Mesodermal cell (in vitro differentiated cells): Measurements from ENCODE around the gene PICALM.
A peak's percentile ranks its signal among the peaks of the same experiment; 100 is the strongest.
"Not testable (repeated sequence)": the region's sequence is repeated elsewhere in the genome, so short reads cannot be mapped to it uniquely, and the experiment has no call there.

Experiments used
- H3K27ac ChIP-seq: 2 replicates; pipeline ENCODE4 v1.7.0; 2013; ENCODE audit warnings: mild to moderate bottlenecking, low read depth, low read length, moderate library complexity; ENCODE audit not compliant: severe bottlenecking
- H3K36me3 ChIP-seq: 2 replicates; pipeline ENCODE4 v1.7.1; 2013; ENCODE audit warnings: mild to moderate bottlenecking, low read length, moderate library complexity; ENCODE audit not compliant: control insufficient read depth, insufficient read depth
- H3K4me1 ChIP-seq: one replicate; pipeline ENCODE4 v1.7.1; 2013; ENCODE audit warnings: mild to moderate bottlenecking, low read length; ENCODE audit not compliant: insufficient read depth, control insufficient read depth, poor library complexity, severe bottlenecking
- H3K4me3 ChIP-seq: 2 replicates; pipeline ENCODE4 v1.7.0; 2013; ENCODE audit warnings: low read length, control low read depth, mild to moderate bottlenecking; ENCODE audit not compliant: insufficient read depth, poor library complexity, severe bottlenecking; ENCODE audit errors: extremely low read depth
- H3K9me3 ChIP-seq: 2 replicates; pipeline ENCODE4 v1.7.1; 2013; ENCODE audit warnings: mild to moderate bottlenecking, low read length, moderate library complexity; ENCODE audit not compliant: control insufficient read depth
- WGBS, 2 experiments: methylation state at CpG; one replicate each; pipeline ENCODE4 v1.1.5; 2013; ENCODE audit warnings: missing lambda C conversion rate in 2 of 2; ENCODE audit not compliant: insufficient coverage in 2 of 2; 5-methylcytosine and 5-hydroxymethylcytosine counted together

The PICALM gene

GRCh38 chr11:86106031-86106430, 37.1 kb upstream of the PICALM start:
- not testable (repeated sequence) for H3K9me3 ChIP-seq, H3K27ac ChIP-seq, H3K4me1 ChIP-seq, H3K36me3 ChIP-seq, H3K4me3 ChIP-seq
- WGBS, 2 experiments, result no CpG with 5 or more reads among the region's 3 CpGs

GRCh38 chr11:86105601-86106000, 36.7 kb upstream of the PICALM start:
- not testable (repeated sequence) for H3K9me3 ChIP-seq, H3K27ac ChIP-seq, H3K4me1 ChIP-seq, H3K36me3 ChIP-seq, H3K4me3 ChIP-seq
- no CpG with 5 or more reads among the region's 2 CpGs for WGBS, 2 experiments

- Histone ChIP-seq H3K36me3 (no peaks in the 10 kb centered on the region), H3K4me3 (no peak overlapping the region), H3K27ac (no peak overlapping the region), H3K9me3 (peaks cover 3% of the 10 kb centered on the region), H3K4me1 (no peaks in the 10 kb centered on the region)
- WGBS, 2 experiments, result 100% methylated on average over 1 of the region's 1 CpG; no CpG with 5 or more reads in 1 of the 2 experiments
Measured at GRCh38 chr11:86103808-86104207, 34.9 kb upstream of the PICALM start.

GRCh38 chr11:86101941-86102407, 33.1 kb upstream of the PICALM start:
- H3K36me3 ChIP-seq, result no peaks in the 10 kb centered on the region
- no peaks in the 10 kb centered on the region for H3K9me3 ChIP-seq
- 70 to 93% methylated on average over 2 to 3 of the region's 3 CpGs for WGBS, 2 experiments
- H3K27ac ChIP-seq, result no peak overlapping the region
- H3K4me1 ChIP-seq, result no peaks in the 10 kb centered on the region
- no peak overlapping the region for H3K4me3 ChIP-seq

- WGBS, 2 experiments, result no CpG with 5 or more reads among the region's 5 CpGs
- Histone ChIP-seq H3K4me3 (no peak overlapping the region), H3K4me1 (no peaks in the 10 kb centered on the region), H3K36me3 (no peaks in the 10 kb centered on the region), H3K9me3 (no peaks in the 10 kb centered on the region), H3K27ac (no peak overlapping the region)
Measured at GRCh38 chr11:86101493-86101892, 32.6 kb upstream of the PICALM start.

GRCh38 chr11:86099874-86100273, 31.0 kb upstream of the PICALM start:
- 100% methylated on average over 1 of the region's 4 CpGs; no CpG with 5 or more reads in 1 of the 2 experiments for WGBS, 2 experiments
- H3K4me1 ChIP-seq, result no peaks in the 10 kb centered on the region
- H3K27ac ChIP-seq, result no peak overlapping the region
- no peaks in the 10 kb centered on the region for H3K9me3 ChIP-seq
- H3K36me3 ChIP-seq, result no peaks in the 10 kb centered on the region
- H3K4me3 ChIP-seq, result no peak overlapping the region

- Histone ChIP-seq H3K9me3 (no peaks in the 10 kb centered on the region), H3K4me3 (no peak overlapping the region), H3K36me3 (no peaks in the 10 kb centered on the region), H3K4me1 (no peaks in the 10 kb centered on the region), H3K27ac (no peak overlapping the region)
- no CpG with 5 or more reads among the region's 1 CpG for WGBS, 2 experiments
Measured at GRCh38 chr11:86097980-86098379, 29.1 kb upstream of the PICALM start.

- no peak overlapping the region for H3K4me3 ChIP-seq
- no peaks in the 10 kb centered on the region for H3K9me3 ChIP-seq
- no peaks in the 10 kb centered on the region for H3K36me3 ChIP-seq
- WGBS, 2 experiments, result 96 to 100% methylated on average over 1 to 2 of the region's 2 CpGs
- peaks cover 10% of the 10 kb centered on the region for H3K4me1 ChIP-seq
- peak overlapping the region; percentile 52 for H3K27ac ChIP-seq
Measured at GRCh38 chr11:86091566-86091965, 22.7 kb upstream of the PICALM start.

- 78 to 100% methylated on average over 1 of the region's 1 CpG for WGBS, 2 experiments
- peaks cover 10% of the 10 kb centered on the region for H3K4me1 ChIP-seq
- no peaks in the 10 kb centered on the region for H3K36me3 ChIP-seq
- H3K4me3 ChIP-seq, result no peak overlapping the region
- H3K9me3 ChIP-seq, result no peaks in the 10 kb centered on the region
- H3K27ac ChIP-seq, result no peak overlapping the region
Measured at GRCh38 chr11:86091086-86091485, 22.2 kb upstream of the PICALM start.

- no CpG with 5 or more reads among the region's 1 CpG for WGBS, 2 experiments
- H3K4me1 ChIP-seq, result peaks cover 10% of the 10 kb centered on the region
- H3K27ac ChIP-seq, result no peak overlapping the region
- no peaks in the 10 kb centered on the region for H3K36me3 ChIP-seq
- H3K4me3 ChIP-seq, result no peak overlapping the region
- H3K9me3 ChIP-seq, result no peaks in the 10 kb centered on the region
Measured at GRCh38 chr11:86089659-86090058, 20.8 kb upstream of the PICALM start.

- not testable (repeated sequence) for H3K4me1 ChIP-seq, H3K4me3 ChIP-seq, H3K9me3 ChIP-seq, H3K27ac ChIP-seq, H3K36me3 ChIP-seq
- WGBS, 2 experiments, result no CpG with 5 or more reads among the region's 2 CpGs
Measured at GRCh38 chr11:86087688-86088087, 18.8 kb upstream of the PICALM start.
